Right lobe of liver (tissue), 4 donors: Measurements from ENCODE around the gene TBXAS1.

ENCODE experiments used
- POLR2A ChIP-seq: fragments of 450-650 bp; IDR thresholded peaks from one replicate; pipeline ENCODE4 v1.6.1; 2017; ENCODE audit warnings: antibody characterized with exemption, mild to moderate bottlenecking
- TF ChIP-seq, protein P1 (sequence below), 4 donors: fragments of 200-600 bp in 3 of 4; fragments of 450-650 bp in 1 of 4; IDR thresholded peaks; one replicate each; pipeline versions ENCODE4 v1.5.1 to v1.8.0; 2016 to 2022; ENCODE audit warnings: antibody characterized with exemption in 4 of 4, mild to moderate bottlenecking in 2 of 4
- donor health status: DM: no; HTN: no; CAD: no.
- donor health status: DM: no; HTN: no; CAD: no.
- donor health status: DM: no; HTN: yes; CAD: no.

DNA sequence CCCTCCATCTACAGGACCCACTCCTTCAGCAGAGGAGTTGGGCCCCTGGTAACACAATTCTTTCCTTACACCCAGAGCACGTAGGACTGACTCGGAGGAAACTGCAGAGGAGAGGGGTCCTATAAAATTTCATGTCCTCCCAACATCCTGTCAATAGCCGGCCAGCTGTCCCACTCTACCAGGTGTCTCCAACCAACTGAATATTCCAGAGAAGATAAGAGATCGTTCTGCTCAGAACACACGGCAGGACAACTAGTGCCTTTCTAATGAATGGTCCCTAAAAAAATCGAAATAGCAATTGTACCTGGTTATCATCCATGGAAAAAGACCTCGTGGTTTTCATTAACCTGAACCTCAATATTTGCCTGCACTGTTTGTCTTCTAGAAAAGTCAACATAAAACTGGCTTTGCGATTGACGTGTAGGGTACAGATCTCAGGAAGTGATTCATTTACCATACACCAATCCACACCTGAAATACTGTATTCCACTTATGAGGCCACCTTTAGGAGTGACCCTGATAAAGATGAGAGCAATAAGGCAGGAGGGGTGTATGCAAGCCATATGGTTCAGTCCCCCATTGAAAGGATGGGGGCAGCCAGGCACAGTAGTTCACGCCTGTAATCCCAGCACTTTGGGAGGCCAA is 121.9 kb downstream of the TBXAS1 start:
- TF ChIP-seq, protein P1, sequence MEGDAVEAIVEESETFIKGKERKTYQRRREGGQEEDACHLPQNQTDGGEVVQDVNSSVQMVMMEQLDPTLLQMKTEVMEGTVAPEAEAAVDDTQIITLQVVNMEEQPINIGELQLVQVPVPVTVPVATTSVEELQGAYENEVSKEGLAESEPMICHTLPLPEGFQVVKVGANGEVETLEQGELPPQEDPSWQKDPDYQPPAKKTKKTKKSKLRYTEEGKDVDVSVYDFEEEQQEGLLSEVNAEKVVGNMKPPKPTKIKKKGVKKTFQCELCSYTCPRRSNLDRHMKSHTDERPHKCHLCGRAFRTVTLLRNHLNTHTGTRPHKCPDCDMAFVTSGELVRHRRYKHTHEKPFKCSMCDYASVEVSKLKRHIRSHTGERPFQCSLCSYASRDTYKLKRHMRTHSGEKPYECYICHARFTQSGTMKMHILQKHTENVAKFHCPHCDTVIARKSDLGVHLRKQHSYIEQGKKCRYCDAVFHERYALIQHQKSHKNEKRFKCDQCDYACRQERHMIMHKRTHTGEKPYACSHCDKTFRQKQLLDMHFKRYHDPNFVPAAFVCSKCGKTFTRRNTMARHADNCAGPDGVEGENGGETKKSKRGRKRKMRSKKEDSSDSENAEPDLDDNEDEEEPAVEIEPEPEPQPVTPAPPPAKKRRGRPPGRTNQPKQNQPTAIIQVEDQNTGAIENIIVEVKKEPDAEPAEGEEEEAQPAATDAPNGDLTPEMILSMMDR (IDR thresholded peaks at IDR 0.05): no peak
- TF ChIP-seq POLR2A: no peak
